ENCODE results near the gene RAVER2.

The RAVER2 gene

GRCh38 chr1:64842224-64842623 lies 97.3 kb downstream of the RAVER2 start:
- in situ Hi-C loops (cut with MboI; ENCODE audit: low sequenced_read_pairs): loop anchor here (25.0 kb wide), 1 partner anchor 580 kb away; no protein-coding TSS in a partner anchor

- in situ Hi-C loops (cut with MboI; ENCODE audit: low sequenced_read_pairs): loop anchor here (25.0 kb wide), 1 partner anchor 581 kb away; no protein-coding TSS in a partner anchor
Observed at GRCh38 chr1:64843675-64844074, 98.8 kb downstream of the RAVER2 start.

- in situ Hi-C loops (cut with MboI; ENCODE audit: low sequenced_read_pairs): loop anchor here (25.0 kb wide), 1 partner anchor 582 kb away; no protein-coding TSS in a partner anchor
Observed at GRCh38 chr1:64844175-64844574, 99.3 kb downstream of the RAVER2 start.

GRCh38 chr1:64844609-64845008 lies 99.7 kb downstream of the RAVER2 start:
- in situ Hi-C loops (cut with MboI; ENCODE audit: low sequenced_read_pairs): loop anchor here (25.0 kb wide), 1 partner anchor 582 kb away; no protein-coding TSS in a partner anchor

- in situ Hi-C loops (cut with MboI; ENCODE audit: low sequenced_read_pairs): loop anchor here (25.0 kb wide), 1 partner anchor 584 kb away; no protein-coding TSS in a partner anchor
Observed at GRCh38 chr1:64845831-64846425, 101.1 kb downstream of the RAVER2 start.

GRCh38 chr1:64846573-64847430 lies 101.9 kb downstream of the RAVER2 start:
- in situ Hi-C loops (cut with MboI; ENCODE audit: low sequenced_read_pairs): loop anchor here (25.0 kb wide), 1 partner anchor 585 kb away; no protein-coding TSS in a partner anchor

GRCh38 chr1:64847666-64848065 lies 102.8 kb downstream of the RAVER2 start:
- in situ Hi-C loops (cut with MboI; ENCODE audit: low sequenced_read_pairs): loop anchor here (25.0 kb wide), 1 partner anchor 585 kb away; no protein-coding TSS in a partner anchor

- in situ Hi-C loops (cut with MboI; ENCODE audit: low sequenced_read_pairs): loop anchor here (25.0 kb wide), 1 partner anchor 586 kb away; no protein-coding TSS in a partner anchor
Observed at GRCh38 chr1:64848136-64848535, 103.3 kb downstream of the RAVER2 start.

GRCh38 chr1:64848803-64849202 lies 103.9 kb downstream of the RAVER2 start:
- in situ Hi-C loops (cut with MboI; ENCODE audit: low sequenced_read_pairs): loop anchor here (25.0 kb wide), 1 partner anchor 587 kb away; no protein-coding TSS in a partner anchor

- in situ Hi-C loops (cut with MboI; ENCODE audit: low sequenced_read_pairs): loop anchor here (25.0 kb wide), 1 partner anchor 588 kb away; no protein-coding TSS in a partner anchor
Observed at GRCh38 chr1:64849942-64850341, 105.1 kb downstream of the RAVER2 start.

- in situ Hi-C loops (cut with MboI; ENCODE audit: low sequenced_read_pairs): no loop called here
Observed at GRCh38 chr1:64850846-64851245, 106.0 kb downstream of the RAVER2 start.

GRCh38 chr1:64851664-64852063 lies 106.8 kb downstream of the RAVER2 start:
- in situ Hi-C loops (cut with MboI; ENCODE audit: low sequenced_read_pairs): no loop called here

- in situ Hi-C loops (cut with MboI; ENCODE audit: low sequenced_read_pairs): no loop called here
Observed at GRCh38 chr1:64854674-64855073, 109.8 kb downstream of the RAVER2 start.

- in situ Hi-C loops (cut with MboI; ENCODE audit: low sequenced_read_pairs): no loop called here
Observed at GRCh38 chr1:64855557-64855956, 110.7 kb downstream of the RAVER2 start.

GRCh38 chr1:64856553-64856952 lies 111.7 kb downstream of the RAVER2 start:
- in situ Hi-C loops (cut with MboI; ENCODE audit: low sequenced_read_pairs): no loop called here

GRCh38 chr1:64857347-64857746 lies 112.5 kb downstream of the RAVER2 start:
- in situ Hi-C loops (cut with MboI; ENCODE audit: low sequenced_read_pairs): no loop called here

GRCh38 chr1:64861611-64862010 lies 116.7 kb downstream of the RAVER2 start:
- in situ Hi-C loops (cut with MboI; ENCODE audit: low sequenced_read_pairs): no loop called here

GRCh38 chr1:64864018-64864940 lies 119.4 kb downstream of the RAVER2 start:
- in situ Hi-C loops (cut with MboI; ENCODE audit: low sequenced_read_pairs): no loop called here

- in situ Hi-C loops (cut with MboI; ENCODE audit: low sequenced_read_pairs): no loop called here
Observed at GRCh38 chr1:64865105-64865757, 120.4 kb downstream of the RAVER2 start.

GRCh38 chr1:64866689-64867088 lies 121.8 kb downstream of the RAVER2 start:
- in situ Hi-C loops (cut with MboI; ENCODE audit: low sequenced_read_pairs): no loop called here
